Measurements from ENCODE around the gene TGIF1.

The TGIF1 gene

DNA sequence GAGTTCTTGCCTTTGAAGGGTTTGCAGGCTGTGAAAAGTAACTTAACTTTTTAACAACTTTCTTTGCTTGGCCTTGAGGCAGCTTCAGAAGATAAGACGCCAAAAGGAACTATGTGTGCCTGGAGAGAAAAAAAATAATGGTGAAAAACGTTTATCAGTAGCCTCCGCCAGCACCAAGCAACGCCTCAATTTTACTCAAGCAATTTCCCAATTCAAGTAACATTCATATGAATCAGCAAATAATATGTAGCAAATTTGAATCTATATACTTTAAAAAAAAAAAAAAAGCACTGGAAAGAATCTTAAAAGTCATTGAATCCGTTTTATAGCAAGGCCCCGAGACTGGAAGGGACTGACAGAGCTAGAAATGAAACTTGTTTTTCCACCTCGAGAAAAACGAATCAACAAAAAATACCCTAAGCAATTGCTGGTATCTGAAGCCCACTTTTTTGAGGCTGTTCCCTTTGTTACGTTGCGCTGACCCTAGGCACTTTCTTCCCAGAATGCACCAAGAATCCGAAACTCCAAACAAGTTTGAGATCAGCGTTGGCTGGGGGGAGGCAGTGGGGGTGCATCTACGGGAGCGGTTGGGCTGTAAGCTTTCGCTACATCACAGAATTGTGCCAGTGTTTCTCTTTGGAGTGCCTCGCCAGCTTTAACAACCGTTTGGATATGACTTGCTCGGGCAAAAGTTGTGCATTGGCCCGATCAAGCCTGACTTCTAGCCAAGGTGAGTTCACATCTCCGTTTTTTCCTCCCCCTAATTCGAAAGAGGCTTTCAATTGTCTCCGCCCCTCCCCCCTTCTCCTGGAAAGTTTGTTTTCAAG lies 2.7 kb upstream of the TGIF1 start:
- TF ChIP-seq, protein P1, sequence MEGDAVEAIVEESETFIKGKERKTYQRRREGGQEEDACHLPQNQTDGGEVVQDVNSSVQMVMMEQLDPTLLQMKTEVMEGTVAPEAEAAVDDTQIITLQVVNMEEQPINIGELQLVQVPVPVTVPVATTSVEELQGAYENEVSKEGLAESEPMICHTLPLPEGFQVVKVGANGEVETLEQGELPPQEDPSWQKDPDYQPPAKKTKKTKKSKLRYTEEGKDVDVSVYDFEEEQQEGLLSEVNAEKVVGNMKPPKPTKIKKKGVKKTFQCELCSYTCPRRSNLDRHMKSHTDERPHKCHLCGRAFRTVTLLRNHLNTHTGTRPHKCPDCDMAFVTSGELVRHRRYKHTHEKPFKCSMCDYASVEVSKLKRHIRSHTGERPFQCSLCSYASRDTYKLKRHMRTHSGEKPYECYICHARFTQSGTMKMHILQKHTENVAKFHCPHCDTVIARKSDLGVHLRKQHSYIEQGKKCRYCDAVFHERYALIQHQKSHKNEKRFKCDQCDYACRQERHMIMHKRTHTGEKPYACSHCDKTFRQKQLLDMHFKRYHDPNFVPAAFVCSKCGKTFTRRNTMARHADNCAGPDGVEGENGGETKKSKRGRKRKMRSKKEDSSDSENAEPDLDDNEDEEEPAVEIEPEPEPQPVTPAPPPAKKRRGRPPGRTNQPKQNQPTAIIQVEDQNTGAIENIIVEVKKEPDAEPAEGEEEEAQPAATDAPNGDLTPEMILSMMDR (IDR thresholded peaks at IDR 0.05; ENCODE audit: borderline replicate concordance, insufficient read depth, low read depth, low read length), result no peak
- peak overlapping the region; percentile 54 for H3K4me3 ChIP-seq (ENCODE audit: low read depth, low read length)

DNA sequence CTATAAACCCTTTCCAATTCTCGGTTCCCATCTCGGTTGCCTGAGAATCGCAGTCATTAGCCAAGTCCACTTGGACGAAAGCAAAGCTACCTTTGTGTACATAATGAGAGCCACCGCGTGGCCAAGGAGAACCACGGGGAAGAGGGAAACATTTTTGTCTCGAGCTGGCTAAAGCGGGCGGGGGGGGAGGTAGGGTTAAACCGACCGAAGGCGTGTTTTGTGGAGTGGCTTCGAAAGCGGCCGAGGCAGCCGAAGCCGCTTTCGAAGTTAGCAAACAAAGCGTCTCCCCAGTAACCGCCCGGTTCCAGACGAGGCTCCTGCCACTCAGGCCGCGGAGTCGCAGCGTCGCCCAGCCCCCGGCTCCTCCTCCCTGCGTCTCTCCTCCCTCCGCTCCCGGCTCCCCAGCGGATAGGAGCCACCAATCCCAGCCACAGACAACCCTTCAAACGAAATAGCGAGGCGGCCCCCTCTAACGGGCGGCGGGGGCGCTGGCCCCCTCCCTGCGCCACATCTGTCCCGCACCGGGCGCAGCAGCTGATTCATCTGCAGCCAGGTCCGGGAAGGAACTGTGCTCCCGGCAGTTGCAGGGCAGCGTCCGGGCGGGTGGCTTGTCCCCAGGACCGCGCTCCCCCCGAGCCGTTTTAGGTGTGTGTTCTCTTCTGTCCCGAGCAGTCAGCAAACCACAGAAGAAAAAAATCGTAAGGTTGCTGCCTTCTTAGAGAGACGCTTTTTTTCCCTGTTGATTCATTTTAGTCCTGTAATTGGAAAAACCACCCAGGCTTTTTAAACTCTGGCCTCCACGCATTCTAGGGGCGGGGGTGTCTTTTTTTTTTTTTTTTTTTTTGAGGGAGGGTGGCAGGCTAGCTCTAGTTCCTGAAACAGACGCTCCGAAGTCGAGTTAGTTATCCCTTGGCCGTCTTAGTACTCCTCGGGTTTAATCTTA lies 1.8 kb upstream of the TGIF1 start:
- TF ChIP-seq, protein P1 (IDR thresholded peaks at IDR 0.05; ENCODE audit: borderline replicate concordance, insufficient read depth, low read depth, low read length), result no peak
- peak overlapping the region; percentile 54 for H3K4me3 ChIP-seq (ENCODE audit: low read depth, low read length)

DNA sequence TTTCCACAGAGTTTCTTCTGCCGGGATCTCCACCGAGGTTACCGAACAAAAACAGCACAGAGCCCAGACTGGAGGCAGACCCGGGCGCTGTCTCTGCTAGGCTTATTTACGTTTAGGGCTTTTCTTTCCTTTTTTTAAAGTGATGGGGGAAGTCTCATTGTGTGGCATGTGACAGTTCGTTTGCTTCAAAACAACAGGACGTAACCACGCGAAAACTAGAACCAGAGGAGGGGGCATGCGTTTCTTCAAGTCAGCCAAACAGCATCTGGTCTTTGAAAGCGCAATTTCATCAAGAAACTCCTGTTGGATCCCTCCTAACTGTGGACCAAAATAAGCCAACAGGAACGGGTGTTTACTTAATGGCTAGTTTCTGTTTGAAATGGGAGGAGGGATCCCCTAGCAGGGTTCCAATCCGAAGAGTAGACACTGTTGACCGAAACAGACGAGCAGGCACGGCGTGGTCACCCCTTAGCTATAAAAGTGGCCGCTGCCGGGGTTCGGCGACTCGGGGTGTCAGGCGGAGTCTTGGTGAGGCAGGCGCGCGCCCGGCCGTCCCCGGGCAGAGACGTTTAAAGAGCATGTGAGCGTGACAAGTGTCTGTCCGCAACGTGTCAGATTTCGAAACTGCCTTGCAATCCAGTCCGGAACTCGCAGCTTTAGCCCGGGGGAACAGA lies 997 bp upstream of the TGIF1 start:
- TF ChIP-seq, protein P1 (IDR thresholded peaks at IDR 0.05; ENCODE audit: borderline replicate concordance, insufficient read depth, low read depth, low read length), result no peak
- H3K4me3 ChIP-seq (ENCODE audit: low read depth, low read length), result peak overlapping the region; percentile 54

DNA sequence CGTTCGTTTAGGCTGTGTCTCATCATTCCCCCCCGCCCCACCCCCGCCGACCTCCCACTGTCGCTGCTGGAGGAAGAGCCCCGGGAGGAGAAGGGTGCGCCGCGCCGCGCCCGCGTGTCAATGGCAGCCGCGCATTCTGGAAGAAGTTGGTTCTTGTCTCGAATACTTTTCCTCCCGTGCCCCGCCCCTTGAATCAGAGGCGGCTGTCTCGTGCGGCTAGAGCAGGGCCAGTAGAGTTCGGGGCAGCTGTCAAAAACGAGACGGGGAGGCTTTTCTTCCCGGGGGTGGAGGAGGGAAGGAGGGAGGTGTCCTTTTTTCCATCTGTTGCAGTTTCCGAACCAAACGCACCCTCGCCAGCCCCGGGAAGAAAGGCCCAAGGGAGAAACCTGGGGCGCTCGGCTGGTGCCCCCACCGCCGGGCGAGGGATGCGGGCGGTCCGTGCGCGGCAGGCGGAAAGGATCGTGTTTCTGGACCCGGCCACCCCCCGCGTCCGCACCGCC lies 410 bp upstream of the TGIF1 start:
- peak overlapping the region; percentile 54 for H3K4me3 ChIP-seq (ENCODE audit: low read depth, low read length)
- TF ChIP-seq, protein P1 (IDR thresholded peaks at IDR 0.05; ENCODE audit: borderline replicate concordance, insufficient read depth, low read depth, low read length), result no peak

DNA sequence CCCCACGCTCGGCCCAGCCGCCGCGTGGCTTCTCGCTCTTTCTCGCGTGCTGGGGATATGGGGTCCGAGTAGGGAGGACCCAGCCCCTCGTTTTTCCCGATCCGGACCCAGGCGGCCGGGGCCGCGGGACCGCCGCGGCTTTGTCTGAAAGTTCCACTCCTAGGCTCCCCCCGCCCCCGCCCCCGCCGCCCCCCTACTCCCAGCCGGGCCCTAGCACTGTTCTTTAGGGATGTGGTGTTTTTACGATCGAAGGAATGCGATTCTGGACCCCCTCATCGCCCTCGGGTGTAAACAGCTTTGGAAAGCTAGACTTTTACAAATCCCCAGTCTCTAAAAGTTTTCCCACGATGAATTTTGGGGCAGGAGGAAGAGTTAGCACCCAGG lies 819 bp downstream of the TGIF1 start:
- H3K4me3 ChIP-seq (ENCODE audit: low read depth, low read length), result peak overlapping the region; percentile 6

More for the DNA sequence above, 819 bp downstream of the TGIF1 start:
- TF ChIP-seq, protein P1 (IDR thresholded peaks at IDR 0.05; ENCODE audit: borderline replicate concordance, insufficient read depth, low read depth, low read length), result no peak

All from GM12875 (cell line).